ENCODE data around the gene CALCR.

The CALCR gene

GRCh38 chr7:93574646-93575554 lies at the start of gene CALCR (continued):
- TF ChIP-seq, protein P1, sequence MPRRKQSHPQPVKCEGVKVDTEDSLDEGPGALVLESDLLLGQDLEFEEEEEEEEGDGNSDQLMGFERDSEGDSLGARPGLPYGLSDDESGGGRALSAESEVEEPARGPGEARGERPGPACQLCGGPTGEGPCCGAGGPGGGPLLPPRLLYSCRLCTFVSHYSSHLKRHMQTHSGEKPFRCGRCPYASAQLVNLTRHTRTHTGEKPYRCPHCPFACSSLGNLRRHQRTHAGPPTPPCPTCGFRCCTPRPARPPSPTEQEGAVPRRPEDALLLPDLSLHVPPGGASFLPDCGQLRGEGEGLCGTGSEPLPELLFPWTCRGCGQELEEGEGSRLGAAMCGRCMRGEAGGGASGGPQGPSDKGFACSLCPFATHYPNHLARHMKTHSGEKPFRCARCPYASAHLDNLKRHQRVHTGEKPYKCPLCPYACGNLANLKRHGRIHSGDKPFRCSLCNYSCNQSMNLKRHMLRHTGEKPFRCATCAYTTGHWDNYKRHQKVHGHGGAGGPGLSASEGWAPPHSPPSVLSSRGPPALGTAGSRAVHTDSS (tag by site-specific recombination; IDR thresholded peaks at IDR 0.05): no peak
- 0 out of 2 replicates have a peak, but pooled peaks have one; percentile 30 for TF ChIP-seq ZNF600 (tag by site-specific recombination; IDR thresholded peaks at IDR 0.05)
- no peak for TF ChIP-seq ZNF747 (tag by site-specific recombination; IDR thresholded peaks at IDR 0.05)
- no peak for TF ChIP-seq WT1 (tag by site-specific recombination; IDR thresholded peaks at IDR 0.05)
- no peak for TF ChIP-seq ZBTB1 (tag by site-specific recombination; IDR thresholded peaks at IDR 0.05)
- TF ChIP-seq ZNF580 (tag by site-specific recombination; IDR thresholded peaks at IDR 0.05): no peak
- TF ChIP-seq ZFP37 (tag by site-specific recombination; IDR thresholded peaks at IDR 0.05): no peak; the same call in 1 of the 2 replicates
- no peak for TF ChIP-seq ZNF514 (tag by site-specific recombination; IDR thresholded peaks at IDR 0.05)
- no peak for TF ChIP-seq SETDB1 (IDR thresholded peaks at IDR 0.05; ENCODE audit: insufficient read length, low read length)
- TF ChIP-seq, protein P2, sequence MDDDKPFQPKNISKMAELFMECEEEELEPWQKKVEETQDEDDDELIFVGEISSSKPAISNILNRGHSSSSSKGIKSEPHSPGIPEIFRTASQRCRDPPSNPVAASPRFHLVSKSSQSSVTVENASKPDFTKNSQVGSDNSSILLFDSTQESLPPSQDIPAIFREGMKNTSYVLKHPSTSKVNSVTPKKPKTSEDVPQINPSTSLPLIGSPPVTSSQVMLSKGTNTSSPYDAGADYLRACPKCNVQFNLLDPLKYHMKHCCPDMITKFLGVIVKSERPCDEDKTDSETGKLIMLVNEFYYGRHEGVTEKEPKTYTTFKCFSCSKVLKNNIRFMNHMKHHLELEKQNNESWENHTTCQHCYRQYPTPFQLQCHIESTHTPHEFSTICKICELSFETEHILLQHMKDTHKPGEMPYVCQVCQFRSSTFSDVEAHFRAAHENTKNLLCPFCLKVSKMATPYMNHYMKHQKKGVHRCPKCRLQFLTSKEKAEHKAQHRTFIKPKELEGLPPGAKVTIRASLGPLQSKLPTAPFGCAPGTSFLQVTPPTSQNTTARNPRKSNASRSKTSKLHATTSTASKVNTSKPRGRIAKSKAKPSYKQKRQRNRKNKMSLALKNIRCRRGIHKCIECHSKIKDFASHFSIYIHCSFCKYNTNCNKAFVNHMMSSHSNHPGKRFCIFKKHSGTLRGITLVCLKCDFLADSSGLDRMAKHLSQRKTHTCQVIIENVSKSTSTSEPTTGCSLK (tag by site-specific recombination; IDR thresholded peaks at IDR 0.05): no peak
- TF ChIP-seq ZNF548 (tag by site-specific recombination; IDR thresholded peaks at IDR 0.05): no peak
- TF ChIP-seq, protein P3, sequence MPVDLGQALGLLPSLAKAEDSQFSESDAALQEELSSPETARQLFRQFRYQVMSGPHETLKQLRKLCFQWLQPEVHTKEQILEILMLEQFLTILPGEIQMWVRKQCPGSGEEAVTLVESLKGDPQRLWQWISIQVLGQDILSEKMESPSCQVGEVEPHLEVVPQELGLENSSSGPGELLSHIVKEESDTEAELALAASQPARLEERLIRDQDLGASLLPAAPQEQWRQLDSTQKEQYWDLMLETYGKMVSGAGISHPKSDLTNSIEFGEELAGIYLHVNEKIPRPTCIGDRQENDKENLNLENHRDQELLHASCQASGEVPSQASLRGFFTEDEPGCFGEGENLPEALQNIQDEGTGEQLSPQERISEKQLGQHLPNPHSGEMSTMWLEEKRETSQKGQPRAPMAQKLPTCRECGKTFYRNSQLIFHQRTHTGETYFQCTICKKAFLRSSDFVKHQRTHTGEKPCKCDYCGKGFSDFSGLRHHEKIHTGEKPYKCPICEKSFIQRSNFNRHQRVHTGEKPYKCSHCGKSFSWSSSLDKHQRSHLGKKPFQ (tag by site-specific recombination; IDR thresholded peaks at IDR 0.05): no peak
- no peak for TF ChIP-seq ZNF843 (tag by site-specific recombination; IDR thresholded peaks at IDR 0.05)
- TF ChIP-seq, protein P4, sequence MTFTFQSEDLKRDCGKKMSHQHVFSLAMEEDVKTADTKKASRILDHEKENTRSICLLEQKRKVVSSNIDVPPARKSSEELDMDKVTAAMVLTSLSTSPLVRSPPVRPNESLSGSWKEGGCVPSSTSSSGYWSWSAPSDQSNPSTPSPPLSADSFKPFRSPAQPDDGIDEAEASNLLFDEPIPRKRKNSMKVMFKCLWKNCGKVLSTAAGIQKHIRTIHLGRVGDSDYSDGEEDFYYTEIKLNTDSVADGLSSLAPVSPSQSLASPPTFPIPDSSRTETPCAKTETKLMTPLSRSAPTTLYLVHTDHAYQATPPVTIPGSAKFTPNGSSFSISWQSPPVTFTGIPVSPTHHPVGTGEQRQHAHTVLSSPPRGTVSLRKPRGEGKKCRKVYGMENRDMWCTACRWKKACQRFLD (tag by site-specific recombination; IDR thresholded peaks at IDR 0.05): no peak
- TF ChIP-seq ZNF221 (tag by site-specific recombination; IDR thresholded peaks at IDR 0.05; ENCODE audit: borderline replicate concordance): no peak
- no peak for TF ChIP-seq ZNF266 (tag by site-specific recombination; IDR thresholded peaks at IDR 0.05; ENCODE audit: low read depth)
- TF ChIP-seq ZNF23 (tag by site-specific recombination; IDR thresholded peaks at IDR 0.05; ENCODE audit: borderline replicate concordance): no peak
- no peak for TF ChIP-seq ZSCAN5A (tag by site-specific recombination; IDR thresholded peaks at IDR 0.05)
- no peak for TF ChIP-seq ZNF16 (tag by site-specific recombination; IDR thresholded peaks at IDR 0.05; ENCODE audit: low read depth)
- no peak for TF ChIP-seq INSM2 (tag by site-specific recombination; IDR thresholded peaks at IDR 0.05)
- TF ChIP-seq KLF16 (tag by site-specific recombination; IDR thresholded peaks at IDR 0.05): no peak
- TF ChIP-seq, protein P5, sequence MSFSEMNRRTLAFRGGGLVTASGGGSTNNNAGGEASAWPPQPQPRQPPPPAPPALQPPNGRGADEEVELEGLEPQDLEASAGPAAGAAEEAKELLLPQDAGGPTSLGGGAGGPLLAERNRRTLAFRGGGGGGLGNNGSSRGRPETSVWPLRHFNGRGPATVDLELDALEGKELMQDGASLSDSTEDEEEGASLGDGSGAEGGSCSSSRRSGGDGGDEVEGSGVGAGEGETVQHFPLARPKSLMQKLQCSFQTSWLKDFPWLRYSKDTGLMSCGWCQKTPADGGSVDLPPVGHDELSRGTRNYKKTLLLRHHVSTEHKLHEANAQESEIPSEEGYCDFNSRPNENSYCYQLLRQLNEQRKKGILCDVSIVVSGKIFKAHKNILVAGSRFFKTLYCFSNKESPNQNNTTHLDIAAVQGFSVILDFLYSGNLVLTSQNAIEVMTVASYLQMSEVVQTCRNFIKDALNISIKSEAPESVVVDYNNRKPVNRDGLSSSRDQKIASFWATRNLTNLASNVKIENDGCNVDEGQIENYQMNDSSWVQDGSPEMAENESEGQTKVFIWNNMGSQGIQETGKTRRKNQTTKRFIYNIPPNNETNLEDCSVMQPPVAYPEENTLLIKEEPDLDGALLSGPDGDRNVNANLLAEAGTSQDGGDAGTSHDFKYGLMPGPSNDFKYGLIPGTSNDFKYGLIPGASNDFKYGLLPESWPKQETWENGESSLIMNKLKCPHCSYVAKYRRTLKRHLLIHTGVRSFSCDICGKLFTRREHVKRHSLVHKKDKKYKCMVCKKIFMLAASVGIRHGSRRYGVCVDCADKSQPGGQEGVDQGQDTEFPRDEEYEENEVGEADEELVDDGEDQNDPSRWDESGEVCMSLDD (tag by site-specific recombination; IDR thresholded peaks at IDR 0.05): peak; percentile 60
- TF ChIP-seq, protein P6, sequence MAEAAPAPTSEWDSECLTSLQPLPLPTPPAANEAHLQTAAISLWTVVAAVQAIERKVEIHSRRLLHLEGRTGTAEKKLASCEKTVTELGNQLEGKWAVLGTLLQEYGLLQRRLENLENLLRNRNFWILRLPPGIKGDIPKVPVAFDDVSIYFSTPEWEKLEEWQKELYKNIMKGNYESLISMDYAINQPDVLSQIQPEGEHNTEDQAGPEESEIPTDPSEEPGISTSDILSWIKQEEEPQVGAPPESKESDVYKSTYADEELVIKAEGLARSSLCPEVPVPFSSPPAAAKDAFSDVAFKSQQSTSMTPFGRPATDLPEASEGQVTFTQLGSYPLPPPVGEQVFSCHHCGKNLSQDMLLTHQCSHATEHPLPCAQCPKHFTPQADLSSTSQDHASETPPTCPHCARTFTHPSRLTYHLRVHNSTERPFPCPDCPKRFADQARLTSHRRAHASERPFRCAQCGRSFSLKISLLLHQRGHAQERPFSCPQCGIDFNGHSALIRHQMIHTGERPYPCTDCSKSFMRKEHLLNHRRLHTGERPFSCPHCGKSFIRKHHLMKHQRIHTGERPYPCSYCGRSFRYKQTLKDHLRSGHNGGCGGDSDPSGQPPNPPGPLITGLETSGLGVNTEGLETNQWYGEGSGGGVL (tag by site-specific recombination; IDR thresholded peaks at IDR 0.05): peak; percentile 90

Measured in HEK293 (cell line).